K562 (cell line): ENCODE data around the gene IMMP2L. TPM values are rescaled to one million over a fixed set of nuclear protein-coding genes. Genes with fewer than 3 reads are reported as not detected.
A peak's percentile ranks its signal among the peaks of the same experiment; 100 is the strongest.

Experiments used
- BRD9 ChIP-seq: fragments of 450-650 bp; IDR thresholded peaks from 2 replicates; pipeline ENCODE4 v1.6.1; 2018; ENCODE audit warnings: low read depth; ENCODE audit not compliant: partially characterized antibody
- C11orf30 ChIP-seq: fragments of 450-650 bp; IDR thresholded peaks from 2 replicates; pipeline ENCODE4 v1.6.1; 2016; ENCODE audit warnings: low read depth, mild to moderate bottlenecking
- CEBPG ChIP-seq, 3 experiments: fragments of 200-800 bp in 1 of 3; sonication (Bioruptor generic) in 1 of 3; sonication (generic) in 1 of 3; formaldehyde crosslinking in 1 of 3; IDR thresholded peaks in 2 of 3; conservative IDR thresholded peaks in 1 of 3; 2 replicates each; pipeline versions ENCODE4 v1.6.1 to v1.8.0; 2016 to 2022; ENCODE audit warnings: missing compliant biosample characterization in 2 of 3, missing genetic modification characterization in 2 of 3, mild to moderate bottlenecking in 1 of 3, missing genetic modification reagents in 1 of 3
- ESRRA ChIP-seq: fragments of 450-650 bp; IDR thresholded peaks from 2 replicates; pipeline ENCODE4 v1.6.1; 2014; ENCODE audit warnings: low read depth, mild to moderate bottlenecking, moderate library complexity, borderline replicate concordance
- ETV1 ChIP-seq: fragments of 450-650 bp; conservative IDR thresholded peaks from 2 replicates; pipeline ENCODE4 v1.6.1; 2016; ENCODE audit warnings: missing genetic modification characterization, control low read depth, low read depth, missing compliant biosample characterization
- GABPB1 ChIP-seq: sonication (generic); formaldehyde crosslinking; IDR thresholded peaks from 2 replicates; pipeline ENCODE4 v1.8.0; 2022; ENCODE audit warnings: mild to moderate bottlenecking, missing genetic modification reagents
- GATAD2A ChIP-seq: fragments of 450-650 bp; IDR thresholded peaks from 2 replicates; pipeline ENCODE4 v1.6.1; 2017
- HDAC3 ChIP-seq: fragments of 450-650 bp; IDR thresholded peaks from 2 replicates; pipeline ENCODE4 v1.6.1; 2018; ENCODE audit warnings: borderline replicate concordance, mild to moderate bottlenecking, moderate library complexity; ENCODE audit not compliant: partially characterized antibody
- LCOR ChIP-seq: sonication (generic); formaldehyde crosslinking; IDR thresholded peaks from 2 replicates; pipeline ENCODE4 v1.8.0; 2022; ENCODE audit warnings: mild to moderate bottlenecking, missing genetic modification reagents
- MECOM ChIP-seq: fragments of 250-450 bp; sonication (Bioruptor Pico); IDR thresholded peaks from 2 replicates; pipeline ENCODE4 v1.8.0; 2022; ENCODE audit warnings: inconsistent platforms
- NELFE ChIP-seq: IDR thresholded peaks from 2 replicates; pipeline ENCODE4 v1.6.1; 2011; ENCODE audit warnings: mild to moderate bottlenecking; ENCODE audit not compliant: insufficient read depth, insufficient read length
- PHB2 ChIP-seq: fragments of 450-650 bp; IDR thresholded peaks from 2 replicates; pipeline ENCODE4 v1.6.1; 2017; ENCODE audit warnings: low read depth
- SAFB2 ChIP-seq: fragments of 200-400 bp; formaldehyde crosslinking; IDR thresholded peaks from 2 replicates; pipeline ENCODE4 v1.6.1; 2018; ENCODE audit warnings: borderline replicate concordance, low read length, low read depth, moderate library complexity; ENCODE audit not compliant: severe bottlenecking
- SLC30A9 ChIP-seq: fragments of 250-450 bp; sonication (Bioruptor Pico); IDR thresholded peaks from 2 replicates; pipeline ENCODE4 v1.8.0; 2022; ENCODE audit warnings: mild to moderate bottlenecking, moderate library complexity
- SMARCE1 ChIP-seq: fragments of 450-650 bp; IDR thresholded peaks from 2 replicates; pipeline ENCODE4 v1.7.1; 2016; ENCODE audit warnings: mild to moderate bottlenecking
- SMC3 ChIP-seq: conservative IDR thresholded peaks from 2 replicates; pipeline ENCODE4 v1.6.1; 2011; ENCODE audit warnings: low read depth, low read length, improper control_type of control experiment; ENCODE audit not compliant: insufficient read depth
- YBX1 ChIP-seq: fragments of 450-650 bp; IDR thresholded peaks from 2 replicates; pipeline ENCODE4 v1.7.1; 2016; ENCODE audit warnings: mild to moderate bottlenecking
- ZC3H4 ChIP-seq: sonication (generic); formaldehyde crosslinking; IDR thresholded peaks from 2 replicates; pipeline ENCODE4 v1.9.0; 2021; ENCODE audit warnings: missing genetic modification reagents, borderline replicate concordance
- ZNF316 ChIP-seq: fragments of 450-650 bp; IDR thresholded peaks from 2 replicates; pipeline ENCODE4 v1.6.1; 2016
- ZNF408 ChIP-seq: fragments of 250-450 bp; sonication (Bioruptor Pico); IDR thresholded peaks from 2 replicates; pipeline ENCODE4 v1.4.0; 2020; ENCODE audit warnings: low read depth, mild to moderate bottlenecking, moderate library complexity
- ZNF644 ChIP-seq: fragments of 200-800 bp; sonication (Bioruptor generic); IDR thresholded peaks from 2 replicates; pipeline ENCODE4 v1.6.1; 2016; ENCODE audit warnings: low read depth, missing genetic modification characterization, missing compliant biosample characterization
- polyA plus RNA-seq, 8 experiments: library from polyadenylated mRNA; depleted of rRNA in 4 of 8; stranded (reverse) in 5 of 8; unstranded in 3 of 8; fragments of >200 nt; fragmentation: Nextera tagmentation in 2 of 8; fragmentation: Illumina TruSeq in 1 of 8; extraction: Ambion mirVana in 2 of 8; extraction: Trizol in 1 of 8; gene quantifications; 2 replicates each; pipeline versions ENCODE4 v1.2.1 to v1.2.3, GENCODE V29; 2011 to 2014; ENCODE audit warnings: inconsistent platforms in 1 of 8, missing spikeins in 1 of 8
- total RNA-seq, 7 experiments: library from RNA; depleted of rRNA in 6 of 7; stranded (reverse); fragments of >200 nt in 6 of 7; fragmentation: Illumina TruSeq in 2 of 7; extraction: Trizol in 2 of 7; gene quantifications; 2 replicates each; pipeline versions ENCODE4 v1.2.1 to v1.2.3, GENCODE V29; 2011 to 2021; ENCODE audit warnings: low replicate concordance in 1 of 7
- TF ChIP-seq, protein P1 (sequence below), 2 experiments: fragments of 450-650 bp; IDR thresholded peaks; 2 replicates each; pipeline ENCODE4 v1.6.1; 2016
- TF ChIP-seq, protein P2 (sequence below): fragments of 450-650 bp; IDR thresholded peaks from 2 replicates; pipeline ENCODE4 v1.6.1; 2016; ENCODE audit warnings: antibody characterized with exemption
- TF ChIP-seq, protein P3 (sequence below): sonication (generic); formaldehyde crosslinking; IDR thresholded peaks from 2 replicates; pipeline ENCODE4 v1.8.0; 2022; ENCODE audit warnings: mild to moderate bottlenecking, missing genetic modification reagents
- TF ChIP-seq, protein P4 (sequence below): fragments of 450-650 bp; formaldehyde crosslinking; IDR thresholded peaks from 2 replicates; pipeline ENCODE4 v1.4.0; 2020; ENCODE audit warnings: mild to moderate bottlenecking, moderate library complexity

Gene IMMP2L
- total and polyA plus RNA-seq, 9 of the 15 experiments (the other 6 are each of a cell fraction or from before 2014, with no cell fraction given), result 29.7 to 116 (median 53.0) TPM

DNA sequence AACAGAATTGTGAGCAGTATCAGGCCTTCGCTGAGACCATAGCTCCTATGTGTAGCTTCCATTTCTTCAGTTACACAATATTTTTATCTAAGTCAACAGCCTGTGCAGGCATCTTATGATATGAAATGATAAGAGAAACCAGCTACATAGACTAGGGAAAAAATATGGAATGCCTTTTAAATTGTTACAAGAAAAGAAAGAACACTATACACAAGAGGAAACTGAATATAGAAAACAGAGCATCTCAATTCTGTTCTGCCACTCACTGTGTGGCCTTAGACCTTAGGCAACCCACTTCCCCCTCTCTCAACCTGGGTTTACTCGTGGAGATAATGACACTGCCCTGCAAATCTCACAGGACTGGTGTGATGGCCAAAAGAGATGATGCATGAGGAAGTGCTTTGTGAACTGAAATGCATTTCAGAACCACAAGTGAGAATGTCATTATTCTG, 338.5 kb downstream of the IMMP2L start (continued):
- TF ChIP-seq, protein P1, sequence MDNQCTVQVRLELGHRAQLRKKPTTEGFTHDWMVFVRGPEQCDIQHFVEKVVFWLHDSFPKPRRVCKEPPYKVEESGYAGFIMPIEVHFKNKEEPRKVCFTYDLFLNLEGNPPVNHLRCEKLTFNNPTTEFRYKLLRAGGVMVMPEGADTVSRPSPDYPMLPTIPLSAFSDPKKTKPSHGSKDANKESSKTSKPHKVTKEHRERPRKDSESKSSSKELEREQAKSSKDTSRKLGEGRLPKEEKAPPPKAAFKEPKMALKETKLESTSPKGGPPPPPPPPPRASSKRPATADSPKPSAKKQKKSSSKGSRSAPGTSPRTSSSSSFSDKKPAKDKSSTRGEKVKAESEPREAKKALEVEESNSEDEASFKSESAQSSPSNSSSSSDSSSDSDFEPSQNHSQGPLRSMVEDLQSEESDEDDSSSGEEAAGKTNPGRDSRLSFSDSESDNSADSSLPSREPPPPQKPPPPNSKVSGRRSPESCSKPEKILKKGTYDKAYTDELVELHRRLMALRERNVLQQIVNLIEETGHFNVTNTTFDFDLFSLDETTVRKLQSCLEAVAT (IDR thresholded peaks at IDR 0.05), result no peak
- TF ChIP-seq ZNF316, result no peak
- TF ChIP-seq PHB2, result no peak; the same call in 1 of the 2 replicates
- TF ChIP-seq BRD9, result no peak
- no peak for TF ChIP-seq YBX1
- no peak; the same call in 1 of the 2 replicates for TF ChIP-seq ZNF644 (tag)
- no peak for TF ChIP-seq ZC3H4 (CRISPR knock-in tag)
- TF ChIP-seq, protein P2, sequence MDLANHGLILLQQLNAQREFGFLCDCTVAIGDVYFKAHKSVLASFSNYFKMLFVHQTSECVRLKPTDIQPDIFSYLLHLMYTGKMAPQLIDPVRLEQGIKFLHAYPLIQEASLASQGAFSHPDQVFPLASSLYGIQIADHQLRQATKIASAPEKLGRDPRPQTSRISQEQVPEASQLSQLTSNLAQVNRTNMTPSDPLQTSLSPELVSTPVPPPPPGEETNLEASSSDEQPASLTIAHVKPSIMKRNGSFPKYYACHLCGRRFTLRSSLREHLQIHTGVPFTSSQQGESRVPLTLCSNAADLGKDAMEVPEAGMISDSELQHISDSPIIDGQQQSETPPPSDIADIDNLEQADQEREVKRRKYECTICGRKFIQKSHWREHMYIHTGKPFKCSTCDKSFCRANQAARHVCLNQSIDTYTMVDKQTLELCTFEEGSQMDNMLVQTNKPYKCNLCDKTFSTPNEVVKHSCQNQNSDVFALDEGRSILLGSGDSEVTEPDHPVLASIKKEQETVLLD, result peak; percentile 31; the same call in 1 of the 2 replicates
- no peak for TF ChIP-seq MECOM (CRISPR knock-in tag)
- no peak for TF ChIP-seq GABPB1
- no peak for TF ChIP-seq ETV1 (tag)
- no peak for TF ChIP-seq GATAD2A
- TF ChIP-seq, protein P3, sequence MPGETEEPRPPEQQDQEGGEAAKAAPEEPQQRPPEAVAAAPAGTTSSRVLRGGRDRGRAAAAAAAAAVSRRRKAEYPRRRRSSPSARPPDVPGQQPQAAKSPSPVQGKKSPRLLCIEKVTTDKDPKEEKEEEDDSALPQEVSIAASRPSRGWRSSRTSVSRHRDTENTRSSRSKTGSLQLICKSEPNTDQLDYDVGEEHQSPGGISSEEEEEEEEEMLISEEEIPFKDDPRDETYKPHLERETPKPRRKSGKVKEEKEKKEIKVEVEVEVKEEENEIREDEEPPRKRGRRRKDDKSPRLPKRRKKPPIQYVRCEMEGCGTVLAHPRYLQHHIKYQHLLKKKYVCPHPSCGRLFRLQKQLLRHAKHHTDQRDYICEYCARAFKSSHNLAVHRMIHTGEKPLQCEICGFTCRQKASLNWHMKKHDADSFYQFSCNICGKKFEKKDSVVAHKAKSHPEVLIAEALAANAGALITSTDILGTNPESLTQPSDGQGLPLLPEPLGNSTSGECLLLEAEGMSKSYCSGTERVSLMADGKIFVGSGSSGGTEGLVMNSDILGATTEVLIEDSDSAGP, result no peak
- no peak for TF ChIP-seq SMC3
- no peak for TF ChIP-seq C11orf30
- no peak for TF ChIP-seq SLC30A9
- no peak for TF ChIP-seq SAFB2
- peak; percentile 91 for TF ChIP-seq SMARCE1
- no peak for TF ChIP-seq NELFE
- no peak for TF ChIP-seq ESRRA
- no peak for TF ChIP-seq HDAC3
- peak; percentile 40; the same call in 1 of the 2 replicates for TF ChIP-seq CEBPG (CRISPR knock-in tag; IDR thresholded peaks at IDR 0.05)
- TF ChIP-seq CEBPG (tag; conservative IDR thresholded peaks at IDR 0.05 in 1 of 2, IDR thresholded peaks at IDR 0.05 in 1 of 2), result peak; percentile 56 to 69
- TF ChIP-seq, protein P4, sequence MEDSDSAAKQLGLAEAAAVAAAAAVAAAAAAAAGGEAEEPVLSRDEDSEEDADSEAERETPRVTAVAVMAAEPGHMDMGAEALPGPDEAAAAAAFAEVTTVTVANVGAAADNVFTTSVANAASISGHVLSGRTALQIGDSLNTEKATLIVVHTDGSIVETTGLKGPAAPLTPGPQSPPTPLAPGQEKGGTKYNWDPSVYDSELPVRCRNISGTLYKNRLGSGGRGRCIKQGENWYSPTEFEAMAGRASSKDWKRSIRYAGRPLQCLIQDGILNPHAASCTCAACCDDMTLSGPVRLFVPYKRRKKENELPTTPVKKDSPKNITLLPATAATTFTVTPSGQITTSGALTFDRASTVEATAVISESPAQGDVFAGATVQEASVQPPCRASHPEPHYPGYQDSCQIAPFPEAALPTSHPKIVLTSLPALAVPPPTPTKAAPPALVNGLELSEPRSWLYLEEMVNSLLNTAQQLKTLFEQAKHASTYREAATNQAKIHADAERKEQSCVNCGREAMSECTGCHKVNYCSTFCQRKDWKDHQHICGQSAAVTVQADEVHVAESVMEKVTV, result no peak
- TF ChIP-seq LCOR, result no peak
- no peak for TF ChIP-seq ZNF408 (CRISPR knock-in tag)
